Uterus (tissue), 2 donors: ENCODE results near the gene COL5A1.

Experiments
- POLR2A ChIP-seq, 2 donors: fragments of 450-650 bp; IDR thresholded peaks; one replicate each; pipeline ENCODE4 v1.6.1; 2016; ENCODE audit warnings: antibody characterized with exemption in 2 of 2, mild to moderate bottlenecking in 1 of 2, moderate library complexity in 1 of 2
- TF ChIP-seq, protein P1 (sequence below), 4 experiments: fragments of 200-600 bp in 2 of 4; fragments of 450-650 bp in 2 of 4; sonication (generic) in 2 of 4; IDR thresholded peaks; one replicate each; pipeline ENCODE4 v1.5.1; 2016 to 2019; ENCODE audit warnings: antibody characterized with exemption in 4 of 4, mild to moderate bottlenecking in 2 of 4, moderate library complexity in 1 of 4

DNA sequence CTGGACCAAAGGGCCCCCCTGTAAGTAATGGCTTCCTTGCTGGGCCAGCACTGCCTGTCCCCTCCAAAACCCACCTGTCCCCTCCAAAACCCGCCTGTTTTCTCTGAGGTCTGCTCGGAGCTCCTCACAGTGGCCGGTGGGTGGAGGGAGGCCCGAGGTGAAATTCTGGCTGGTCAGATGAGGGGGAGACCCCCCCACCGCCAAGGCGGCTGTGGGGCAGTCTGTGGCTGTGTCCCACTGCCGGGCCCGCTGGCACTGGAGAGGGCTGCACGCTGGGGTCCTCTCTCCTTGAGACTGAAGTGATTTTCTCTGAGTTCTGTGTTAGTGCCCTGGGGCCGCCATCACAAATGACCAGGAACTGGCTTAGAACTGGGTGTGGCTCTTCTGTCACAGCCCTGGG is 155.3 kb downstream of the COL5A1 start:
- TF ChIP-seq, protein P1, sequence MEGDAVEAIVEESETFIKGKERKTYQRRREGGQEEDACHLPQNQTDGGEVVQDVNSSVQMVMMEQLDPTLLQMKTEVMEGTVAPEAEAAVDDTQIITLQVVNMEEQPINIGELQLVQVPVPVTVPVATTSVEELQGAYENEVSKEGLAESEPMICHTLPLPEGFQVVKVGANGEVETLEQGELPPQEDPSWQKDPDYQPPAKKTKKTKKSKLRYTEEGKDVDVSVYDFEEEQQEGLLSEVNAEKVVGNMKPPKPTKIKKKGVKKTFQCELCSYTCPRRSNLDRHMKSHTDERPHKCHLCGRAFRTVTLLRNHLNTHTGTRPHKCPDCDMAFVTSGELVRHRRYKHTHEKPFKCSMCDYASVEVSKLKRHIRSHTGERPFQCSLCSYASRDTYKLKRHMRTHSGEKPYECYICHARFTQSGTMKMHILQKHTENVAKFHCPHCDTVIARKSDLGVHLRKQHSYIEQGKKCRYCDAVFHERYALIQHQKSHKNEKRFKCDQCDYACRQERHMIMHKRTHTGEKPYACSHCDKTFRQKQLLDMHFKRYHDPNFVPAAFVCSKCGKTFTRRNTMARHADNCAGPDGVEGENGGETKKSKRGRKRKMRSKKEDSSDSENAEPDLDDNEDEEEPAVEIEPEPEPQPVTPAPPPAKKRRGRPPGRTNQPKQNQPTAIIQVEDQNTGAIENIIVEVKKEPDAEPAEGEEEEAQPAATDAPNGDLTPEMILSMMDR (IDR thresholded peaks at IDR 0.05): no peak
- TF ChIP-seq POLR2A (IDR thresholded peaks at IDR 0.05): no peak
